ENCODE results near the gene DNAAF1. TPM values are rescaled to one million over a fixed set of nuclear protein-coding genes. Genes with fewer than 3 reads are reported as not detected.

Gene DNAAF1
- total RNA-seq, 1 donor from 2014 or later, result not detected

GRCh38 chr16:84119368-84119767, 25.7 kb upstream of the DNAAF1 start:
- peak; percentile 41 for DNase-seq (ENCODE audit: low read depth)

GRCh38 chr16:84120023-84120422, 25.1 kb upstream of the DNAAF1 start:
- H3K27me3 ChIP-seq (ENCODE audit: control insufficient read depth, insufficient read depth, low read length), result no peaks in the 10 kb centered on the region
- DNase-seq (ENCODE audit: low read depth) (no peak), FAIRE-seq (peak; percentile 52)
- TF ChIP-seq CTCF (IDR thresholded peaks at IDR 0.05; ENCODE audit: insufficient read depth, low read length, severe bottlenecking), result no peak
- no peak overlapping the region for H3K4me3 ChIP-seq (ENCODE audit: low read depth, low read length)
- H3K36me3 ChIP-seq (ENCODE audit: control insufficient read depth, insufficient read depth, low read length), result no peaks in the 10 kb centered on the region

More at GRCh38 chr16:84119368-84119767, 25.7 kb upstream of the DNAAF1 start:
- TF ChIP-seq CTCF (IDR thresholded peaks at IDR 0.05; ENCODE audit: insufficient read depth, low read length, severe bottlenecking), result no peak
- H3K4me3 ChIP-seq (ENCODE audit: low read depth, low read length), result no peak overlapping the region
- H3K36me3 ChIP-seq (ENCODE audit: control insufficient read depth, insufficient read depth, low read length), result no peaks in the 10 kb centered on the region
- no peak for FAIRE-seq
- H3K27me3 ChIP-seq (ENCODE audit: control insufficient read depth, insufficient read depth, low read length), result no peaks in the 10 kb centered on the region

GRCh38 chr16:84121007-84121406, 24.1 kb upstream of the DNAAF1 start:
- no peak for TF ChIP-seq CTCF (IDR thresholded peaks at IDR 0.05; ENCODE audit: insufficient read depth, low read length, severe bottlenecking)
- Histone ChIP-seq H3K36me3 (ENCODE audit: control insufficient read depth, insufficient read depth, low read length) (no peaks in the 10 kb centered on the region), H3K27me3 (ENCODE audit: control insufficient read depth, insufficient read depth, low read length) (no peaks in the 10 kb centered on the region), H3K4me3 (ENCODE audit: low read depth, low read length) (no peak overlapping the region)
- no peak for DNase-seq (ENCODE audit: low read depth)
- no peak for FAIRE-seq

- FAIRE-seq, result no peak
Measured at GRCh38 chr16:84124257-84125073, 20.6 kb upstream of the DNAAF1 start.

GRCh38 chr16:84131117-84131516, 14.0 kb upstream of the DNAAF1 start:
- Histone ChIP-seq H3K4me3 (ENCODE audit: low read depth, low read length) (no peak overlapping the region), H3K27me3 (ENCODE audit: control insufficient read depth, insufficient read depth, low read length) (no peaks in the 10 kb centered on the region), H3K36me3 (ENCODE audit: control insufficient read depth, insufficient read depth, low read length) (no peaks in the 10 kb centered on the region)
- FAIRE-seq, result no peak
- DNase-seq (ENCODE audit: low read depth), result no peak
- TF ChIP-seq CTCF (IDR thresholded peaks at IDR 0.05; ENCODE audit: insufficient read depth, low read length, severe bottlenecking), result no peak

More at GRCh38 chr16:84124257-84125073, 20.6 kb upstream of the DNAAF1 start:
- Histone ChIP-seq H3K27me3 (ENCODE audit: control insufficient read depth, insufficient read depth, low read length) (no peaks in the 10 kb centered on the region), H3K36me3 (ENCODE audit: control insufficient read depth, insufficient read depth, low read length) (no peaks in the 10 kb centered on the region), H3K4me3 (ENCODE audit: low read depth, low read length) (no peak overlapping the region)
- no peak for TF ChIP-seq CTCF (IDR thresholded peaks at IDR 0.05; ENCODE audit: insufficient read depth, low read length, severe bottlenecking)
- no peak for DNase-seq (ENCODE audit: low read depth)

Measured in bronchial epithelial cell (primary cell).